Measurements from ENCODE around the gene MRGPRF.

The MRGPRF gene

GRCh38 chr11:69050592-69051380 is 37.7 kb upstream of the MRGPRF start:
- DNase-seq, result no peak

- DNase-seq, result no peak
Observed at GRCh38 chr11:69049490-69049867, 36.4 kb upstream of the MRGPRF start.

- peak; percentile 88 to 91 for DNase-seq
Observed at GRCh38 chr11:69048694-69049489, 35.8 kb upstream of the MRGPRF start, which contains the start of gene TPCN2. TSS of gene TPCN2 (plus strand) at chr11:69048932. CDS start at chr11:69048998, 66 bp downstream.

- DNase-seq, result no peak
Observed at GRCh38 chr11:69048031-69048693, 35.1 kb upstream of the MRGPRF start.

GRCh38 chr11:69044111-69045013 is 31.3 kb upstream of the MRGPRF start:
- DNase-seq, result no peak

GRCh38 chr11:69041516-69041915 is 28.5 kb upstream of the MRGPRF start:
- no peak for DNase-seq

GRCh38 chr11:69040581-69041260 is 27.7 kb upstream of the MRGPRF start:
- DNase-seq, result no peak

- no peak for DNase-seq
Observed at GRCh38 chr11:69040051-69040450, 27.0 kb upstream of the MRGPRF start.

GRCh38 chr11:69039501-69039900 is 26.5 kb upstream of the MRGPRF start:
- no peak for DNase-seq

- no peak for DNase-seq
Observed at GRCh38 chr11:69037544-69037943, 24.5 kb upstream of the MRGPRF start.

- no peak for DNase-seq
Observed at GRCh38 chr11:69037074-69037473, 24.0 kb upstream of the MRGPRF start.

GRCh38 chr11:69035946-69036340 is 22.9 kb upstream of the MRGPRF start:
- DNase-seq, result no peak

- no peak for DNase-seq
Observed at GRCh38 chr11:69035150-69035945, 22.3 kb upstream of the MRGPRF start.

GRCh38 chr11:69034123-69034867 is 21.2 kb upstream of the MRGPRF start:
- DNase-seq, result no peak

GRCh38 chr11:69033431-69033830 is 20.4 kb upstream of the MRGPRF start:
- no peak for DNase-seq

- no peak for DNase-seq
Observed at GRCh38 chr11:69032833-69033232, 19.8 kb upstream of the MRGPRF start.

GRCh38 chr11:69030301-69030700 is 17.3 kb upstream of the MRGPRF start:
- DNase-seq, result no peak

- no peak for DNase-seq
Observed at GRCh38 chr11:69027704-69028372, 14.8 kb upstream of the MRGPRF start.

GRCh38 chr11:69024509-69024908 is 11.5 kb upstream of the MRGPRF start:
- no peak for DNase-seq

GRCh38 chr11:69022260-69022659 is 9.2 kb upstream of the MRGPRF start:
- DNase-seq, result no peak

Measured in NCI-H1930 (cell line).